Neutrophil (primary cell): ENCODE measurements around the gene CST6.

Experiments
- H3K27ac ChIP-seq: fragments of 200-600 bp; sonication (generic); 2 replicates; pipeline ENCODE4 v1.5.1; 2016; ENCODE audit warnings: mild to moderate bottlenecking, moderate library complexity
- H3K27me3 ChIP-seq: fragments of 200-600 bp; sonication (generic); 2 replicates; pipeline ENCODE4 v1.6.0; 2016; ENCODE audit warnings: mild to moderate bottlenecking
- H3K36me3 ChIP-seq: fragments of 200-600 bp; sonication (generic); 2 replicates; pipeline ENCODE4 v1.5.1; 2017
- H3K4me1 ChIP-seq, 2 experiments: fragments of 200-600 bp in 1 of 2; sonication (generic) in 1 of 2; 1 replicate in 1 of 2; 2 replicates in 1 of 2; pipeline versions ENCODE4 v1.5.1 to v1.6.1; 2013 to 2016; ENCODE audit warnings: low read depth in 1 of 2, low read length in 1 of 2, mild to moderate bottlenecking in 1 of 2, moderate library complexity in 1 of 2; ENCODE audit not compliant: control insufficient read depth in 1 of 2, insufficient read depth in 1 of 2
- H3K4me3 ChIP-seq, 2 experiments: fragments of 200-600 bp in 1 of 2; sonication (generic) in 1 of 2; 1 replicate in 1 of 2; 2 replicates in 1 of 2; pipeline ENCODE4 v1.5.1; 2013 to 2016; ENCODE audit warnings: low read depth in 1 of 2, low read length in 1 of 2, mild to moderate bottlenecking in 1 of 2, moderate library complexity in 1 of 2
- H3K9me3 ChIP-seq: fragments of 200-600 bp; sonication (generic); 2 replicates; pipeline ENCODE4 v1.5.1; 2016
- TF ChIP-seq, protein P1 (sequence below): fragments of 200-600 bp; sonication (generic); IDR thresholded peaks from 2 replicates; pipeline ENCODE4 v1.5.1; 2016; ENCODE audit warnings: antibody characterized with exemption

The CST6 gene

DNA sequence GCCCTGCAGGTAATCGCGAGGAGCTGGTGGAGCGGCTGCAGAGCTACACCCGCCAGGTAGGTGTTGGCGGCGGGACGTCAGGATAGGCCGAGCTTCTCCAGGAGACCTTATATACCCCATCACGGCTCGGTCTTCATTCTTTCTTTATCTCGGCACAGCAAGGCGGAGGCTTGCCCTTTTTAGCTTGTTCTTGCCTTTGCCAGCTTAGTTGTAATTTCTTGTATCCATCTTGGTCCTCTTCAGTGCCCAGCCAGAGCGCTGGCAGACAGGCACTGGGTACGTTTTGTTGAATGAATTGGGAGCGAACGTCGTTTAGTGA is 40.8 kb downstream of the CST6 start:
- TF ChIP-seq, protein P1, sequence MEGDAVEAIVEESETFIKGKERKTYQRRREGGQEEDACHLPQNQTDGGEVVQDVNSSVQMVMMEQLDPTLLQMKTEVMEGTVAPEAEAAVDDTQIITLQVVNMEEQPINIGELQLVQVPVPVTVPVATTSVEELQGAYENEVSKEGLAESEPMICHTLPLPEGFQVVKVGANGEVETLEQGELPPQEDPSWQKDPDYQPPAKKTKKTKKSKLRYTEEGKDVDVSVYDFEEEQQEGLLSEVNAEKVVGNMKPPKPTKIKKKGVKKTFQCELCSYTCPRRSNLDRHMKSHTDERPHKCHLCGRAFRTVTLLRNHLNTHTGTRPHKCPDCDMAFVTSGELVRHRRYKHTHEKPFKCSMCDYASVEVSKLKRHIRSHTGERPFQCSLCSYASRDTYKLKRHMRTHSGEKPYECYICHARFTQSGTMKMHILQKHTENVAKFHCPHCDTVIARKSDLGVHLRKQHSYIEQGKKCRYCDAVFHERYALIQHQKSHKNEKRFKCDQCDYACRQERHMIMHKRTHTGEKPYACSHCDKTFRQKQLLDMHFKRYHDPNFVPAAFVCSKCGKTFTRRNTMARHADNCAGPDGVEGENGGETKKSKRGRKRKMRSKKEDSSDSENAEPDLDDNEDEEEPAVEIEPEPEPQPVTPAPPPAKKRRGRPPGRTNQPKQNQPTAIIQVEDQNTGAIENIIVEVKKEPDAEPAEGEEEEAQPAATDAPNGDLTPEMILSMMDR: no peak
- peaks cover 19 to 23% of the 10 kb centered on the region in 2 experiments for H3K4me1 ChIP-seq
- H3K4me3 ChIP-seq: peak overlapping the region; percentile 70 to 91
- no peaks in the 10 kb centered on the region for H3K9me3 ChIP-seq
- H3K27ac ChIP-seq: peak overlapping the region; percentile 84
- H3K27me3 ChIP-seq: peaks cover 24% of the 10 kb centered on the region
- H3K36me3 ChIP-seq: peaks cover 37% of the 10 kb centered on the region

DNA sequence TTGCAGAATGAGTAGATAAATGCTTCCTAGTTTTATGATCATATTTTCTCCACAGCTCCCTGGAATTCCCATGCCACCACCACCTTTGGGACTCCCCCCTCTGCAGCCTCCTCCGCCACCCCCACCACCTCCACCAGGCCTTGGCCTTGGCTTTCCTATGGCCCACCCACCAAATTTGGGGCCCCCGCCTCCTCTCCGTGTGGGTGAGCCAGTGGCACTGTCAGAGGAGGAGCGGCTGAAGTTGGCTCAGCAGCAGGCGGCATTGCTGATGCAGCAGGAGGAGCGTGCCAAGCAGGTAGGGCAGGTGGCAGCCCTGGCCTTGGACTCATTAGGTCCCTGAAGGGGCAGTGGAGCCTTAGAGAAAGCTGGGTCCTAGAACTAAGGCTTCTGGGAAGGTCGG is 43.2 kb downstream of the CST6 start:
- H3K4me3 ChIP-seq: no peak overlapping the region
- TF ChIP-seq, protein P1: no peak
- H3K4me1 ChIP-seq: peaks cover 19 to 23% of the 10 kb centered on the region in 2 experiments
- no peak overlapping the region for H3K27ac ChIP-seq
- H3K36me3 ChIP-seq: peaks cover 61% of the 10 kb centered on the region
- no peaks in the 10 kb centered on the region for H3K9me3 ChIP-seq
- H3K27me3 ChIP-seq: peaks cover under 1% of the 10 kb centered on the region

DNA sequence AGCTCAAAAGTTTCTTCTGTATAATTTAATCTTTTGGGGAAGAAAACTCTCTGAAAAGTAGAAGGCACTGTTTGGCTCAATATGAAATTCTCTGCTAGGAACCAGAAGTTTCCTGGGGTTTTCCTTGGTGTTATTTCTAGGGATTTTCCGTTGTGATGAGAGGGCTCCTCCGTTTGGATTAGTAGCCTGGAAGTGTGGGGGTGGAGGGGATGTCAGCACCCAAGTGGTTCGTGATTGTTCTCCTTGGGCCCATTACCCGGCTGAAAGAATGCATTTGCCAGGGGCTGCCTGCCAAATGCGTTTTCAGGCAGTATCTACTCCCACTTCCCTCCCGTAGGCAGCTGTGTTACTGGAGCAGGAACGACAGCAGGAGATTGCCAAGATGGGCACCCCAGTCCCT is 44.7 kb downstream of the CST6 start:
- peaks cover 76% of the 10 kb centered on the region for H3K36me3 ChIP-seq
- H3K27me3 ChIP-seq: no peaks in the 10 kb centered on the region
- TF ChIP-seq, protein P1: no peak
- peaks cover 13 to 14% of the 10 kb centered on the region in 2 experiments for H3K4me1 ChIP-seq
- no peak overlapping the region for H3K4me3 ChIP-seq
- no peaks in the 10 kb centered on the region for H3K9me3 ChIP-seq
- H3K27ac ChIP-seq: no peak overlapping the region

DNA sequence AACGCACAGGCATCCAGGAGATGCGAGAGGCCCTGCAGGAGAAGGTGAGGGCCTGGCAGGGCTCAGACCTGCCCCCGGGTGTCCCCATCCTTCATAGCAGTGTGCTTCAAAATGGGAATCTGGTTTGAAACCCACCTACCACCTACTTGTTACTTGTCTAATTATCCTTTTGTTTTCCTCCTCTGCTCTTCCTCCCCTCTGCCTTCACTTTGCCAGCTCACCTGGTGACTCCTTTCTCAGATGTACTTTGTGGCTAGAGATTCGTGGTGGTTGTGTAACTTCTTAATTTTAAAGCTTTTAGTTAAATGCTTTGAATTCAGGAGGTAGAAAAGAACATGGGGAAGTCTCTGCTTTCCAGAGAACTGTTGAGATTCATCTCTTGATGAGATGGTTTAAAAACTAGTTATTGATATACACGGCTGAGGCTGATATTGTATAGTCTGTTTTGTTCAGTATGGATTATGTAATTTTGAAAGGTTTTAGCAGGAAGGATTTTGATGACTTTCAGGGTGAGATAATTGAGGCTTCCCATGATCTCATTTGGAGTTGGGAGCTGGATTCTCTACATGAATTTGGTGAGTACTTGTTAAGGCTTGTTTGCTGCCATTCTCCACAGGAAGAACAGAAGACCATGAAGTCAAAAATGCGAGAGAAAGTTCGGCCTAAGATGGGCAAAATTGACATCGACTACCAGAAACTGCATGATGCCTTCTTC is 48.3 kb downstream of the CST6 start:
- H3K27me3 ChIP-seq: no peaks in the 10 kb centered on the region
- H3K9me3 ChIP-seq: no peaks in the 10 kb centered on the region
- peaks cover 97% of the 10 kb centered on the region for H3K36me3 ChIP-seq
- no peaks in the 10 kb centered on the region for H3K4me1 ChIP-seq
- no peak overlapping the region for H3K4me3 ChIP-seq
- TF ChIP-seq, protein P1: no peak
- no peak overlapping the region for H3K27ac ChIP-seq

DNA sequence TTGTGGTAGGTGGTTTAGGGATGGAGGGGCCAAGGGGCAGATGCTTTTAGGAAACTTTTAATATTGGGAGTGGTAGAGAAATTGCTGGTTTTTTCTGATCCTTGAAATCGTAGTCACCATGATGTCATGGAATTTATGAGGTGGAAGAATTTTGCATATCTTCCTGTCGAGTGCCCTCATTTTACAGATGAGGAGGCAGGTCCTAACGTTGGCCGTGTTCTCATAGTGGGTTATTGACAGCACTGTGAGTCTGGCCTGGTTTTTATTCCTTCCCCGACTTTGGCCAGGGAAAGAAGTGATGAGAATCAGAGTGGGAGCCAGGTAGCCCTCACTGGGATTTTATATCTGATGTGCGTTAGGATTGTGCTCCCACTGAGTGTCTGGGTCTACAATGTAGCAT is 49.5 kb downstream of the CST6 start:
- Histone ChIP-seq H3K9me3 (no peaks in the 10 kb centered on the region), H3K27ac (no peak overlapping the region), H3K4me1 (no peaks in the 10 kb centered on the region), H3K4me3 (no peak overlapping the region), H3K36me3 (peaks cover 94% of the 10 kb centered on the region), H3K27me3 (no peaks in the 10 kb centered on the region)
- TF ChIP-seq, protein P1: no peak
